ENCODE measurements around the gene DBH. TPM values are rescaled to one million over a fixed set of nuclear protein-coding genes. Genes with fewer than 3 reads are reported as not detected.

DBH gene
- total and polyA plus RNA-seq, 2 donors (not counting 3 experiments of a cell fraction or from before 2014, with no cell fraction given): not detected

GRCh38 chr9:133618726-133619125, 17.4 kb upstream of the DBH start:
- peaks cover 3 to 4% of the 10 kb centered on the region in 2 experiments for H3K27me3 ChIP-seq (ENCODE audit: control insufficient read depth in 2 of 2, insufficient read depth in 2 of 2, low read length in 2 of 2)
- dilution Hi-C loops (cut with MboI; ENCODE audit: extremely low pct_ligation_motif_present, low sequenced_read_pairs): no loop called here
- no peaks in the 10 kb centered on the region for H3K9me3 ChIP-seq (replicated peaks; ENCODE audit: control insufficient read depth, insufficient read depth, low read length)
- no peak overlapping the region for H2AFZ ChIP-seq (ENCODE audit: low read depth, low read length)
- TF ChIP-seq EZH2 (IDR thresholded peaks at IDR 0.05; ENCODE audit: borderline replicate concordance, low read depth, low read length, severe bottlenecking): no peak
- TF ChIP-seq MYC (IDR thresholded peaks at IDR 0.05; ENCODE audit: low read depth, low read length): no peak
- no peak for TF ChIP-seq GATA2 (IDR thresholded peaks at IDR 0.05; ENCODE audit: insufficient read depth, insufficient read length, low read depth, low read length)
- no peak for TF ChIP-seq MAX (IDR thresholded peaks at IDR 0.05; ENCODE audit: insufficient read depth, insufficient read length)
- TF ChIP-seq POLR2AphosphoS5 (IDR thresholded peaks at IDR 0.05; ENCODE audit: insufficient read depth, low read depth, low read length): no peak
- TF ChIP-seq POLR2A (IDR thresholded peaks at IDR 0.05; ENCODE audit: low read depth, low read length): no peak
- no peak overlapping the region for H3K4me2 ChIP-seq (ENCODE audit: insufficient read depth, low read length)
- no peaks in the 10 kb centered on the region for H4K20me1 ChIP-seq (replicated peaks; ENCODE audit: control insufficient read depth, extremely low read depth, insufficient read depth, low read length)
- H3K9ac ChIP-seq (replicated peaks; ENCODE audit: extremely low read depth, insufficient read depth, low read length): no peak overlapping the region
- H3K79me2 ChIP-seq (ENCODE audit: control insufficient read depth, insufficient read depth, low read length): no peaks in the 10 kb centered on the region
- no peaks in the 10 kb centered on the region for H3K4me1 ChIP-seq (ENCODE audit: control insufficient read depth, extremely low read depth, insufficient read depth, low read length)
- no peaks in the 10 kb centered on the region for H3K36me3 ChIP-seq (ENCODE audit: control insufficient read depth in 2 of 2, extremely low read depth in 1 of 2, insufficient read depth in 2 of 2, low read length in 2 of 2)
- DNase-seq (ENCODE audit: low read depth, low spot score) (no peak), FAIRE-seq (no peak)
- CTCF ChIA-PET: no interaction called here
- no peak overlapping the region for H3K4me3 ChIP-seq (replicated peaks in 1 of 3; ENCODE audit: insufficient read depth in 1 of 3, low read depth in 1 of 3, low read length in 3 of 3)
- POLR2A ChIA-PET: interaction anchor here (0.6 kb wide), 1 partner anchor 228 kb away, joined by 4 read pairs; no protein-coding TSS in a partner anchor
- no TSS peak for BruUV-seq (replicated peaks)
- H3K9me1 ChIP-seq (replicated peaks; ENCODE audit: control insufficient read depth, extremely low read depth, insufficient read depth, low read length): no peaks in the 10 kb centered on the region
- intact Hi-C loops (cut with micrococcal nuclease): no loop called here
- no peak overlapping the region for H3K27ac ChIP-seq (ENCODE audit: insufficient read depth, low read depth, low read length)

- Histone ChIP-seq H3K4me2 (ENCODE audit: insufficient read depth, low read length) (no peak overlapping the region), H3K9me1 (replicated peaks; ENCODE audit: control insufficient read depth, extremely low read depth, insufficient read depth, low read length) (no peaks in the 10 kb centered on the region), H3K79me2 (ENCODE audit: control insufficient read depth, insufficient read depth, low read length) (no peaks in the 10 kb centered on the region), H3K9ac (replicated peaks; ENCODE audit: extremely low read depth, insufficient read depth, low read length) (no peak overlapping the region), H2AFZ (ENCODE audit: low read depth, low read length) (no peak overlapping the region), H3K9me3 (replicated peaks; ENCODE audit: control insufficient read depth, insufficient read depth, low read length) (no peaks in the 10 kb centered on the region), H3K36me3 (ENCODE audit: control insufficient read depth in 2 of 2, extremely low read depth in 1 of 2, insufficient read depth in 2 of 2, low read length in 2 of 2) (no peaks in the 10 kb centered on the region), H3K27ac (ENCODE audit: insufficient read depth, low read depth, low read length) (no peak overlapping the region), H4K20me1 (replicated peaks; ENCODE audit: control insufficient read depth, extremely low read depth, insufficient read depth, low read length) (no peaks in the 10 kb centered on the region), H3K4me3 (replicated peaks in 1 of 3; ENCODE audit: insufficient read depth in 1 of 3, low read depth in 1 of 3, low read length in 3 of 3) (no peak overlapping the region), H3K4me1 (ENCODE audit: control insufficient read depth, extremely low read depth, insufficient read depth, low read length) (no peaks in the 10 kb centered on the region), H3K27me3 (ENCODE audit: control insufficient read depth in 2 of 2, insufficient read depth in 2 of 2, low read length in 2 of 2) (peaks cover 3 to 4% of the 10 kb centered on the region in 2 experiments)
- FAIRE-seq (no peak), DNase-seq (ENCODE audit: low read depth, low spot score) (no peak)
- intact Hi-C loops (cut with micrococcal nuclease) (no loop called here), dilution Hi-C loops (cut with MboI; ENCODE audit: extremely low pct_ligation_motif_present, low sequenced_read_pairs) (no loop called here)
- TF ChIP-seq POLR2A (IDR thresholded peaks at IDR 0.05; ENCODE audit: low read depth, low read length) (no peak), CTCF (IDR thresholded peaks at IDR 0.05; ENCODE audit: extremely low read depth in 1 of 2, insufficient read depth in 1 of 2, low read depth in 1 of 2, low read length in 2 of 2) (no peak), GATA2 (IDR thresholded peaks at IDR 0.05; ENCODE audit: insufficient read depth, insufficient read length, low read depth, low read length) (no peak), JUN (IDR thresholded peaks at IDR 0.05; ENCODE audit: borderline replicate concordance, insufficient read depth, insufficient read length, low read depth) (no peak), MAX (IDR thresholded peaks at IDR 0.05; ENCODE audit: insufficient read depth, insufficient read length) (no peak), MYC (IDR thresholded peaks at IDR 0.05; ENCODE audit: low read depth, low read length) (no peak), EZH2 (IDR thresholded peaks at IDR 0.05; ENCODE audit: borderline replicate concordance, low read depth, low read length, severe bottlenecking) (no peak), FOS (IDR thresholded peaks at IDR 0.05; ENCODE audit: borderline replicate concordance, insufficient read depth, low read length) (no peak), POLR2AphosphoS5 (IDR thresholded peaks at IDR 0.05; ENCODE audit: insufficient read depth, low read depth, low read length) (no peak)
- BruUV-seq (replicated peaks): no TSS peak
- ChIA-PET CTCF (no interaction called here), POLR2A (no interaction called here)
These were observed 16.4 kb upstream of the DBH start for GRCh38 chr9:133619791-133620190.

Data from endothelial cell of umbilical vein (primary cell).